ENCODE results near the gene ZC3HAV1L. TPM values are rescaled to one million over a fixed set of nuclear protein-coding genes. Genes with fewer than 3 reads are reported as not detected.

Gene ZC3HAV1L
- total and polyA plus RNA-seq, 2 of the 8 experiments (the other 6 are each of a cell fraction or from before 2014, with no cell fraction given), result 5.2 to 7.0 TPM

DNA sequence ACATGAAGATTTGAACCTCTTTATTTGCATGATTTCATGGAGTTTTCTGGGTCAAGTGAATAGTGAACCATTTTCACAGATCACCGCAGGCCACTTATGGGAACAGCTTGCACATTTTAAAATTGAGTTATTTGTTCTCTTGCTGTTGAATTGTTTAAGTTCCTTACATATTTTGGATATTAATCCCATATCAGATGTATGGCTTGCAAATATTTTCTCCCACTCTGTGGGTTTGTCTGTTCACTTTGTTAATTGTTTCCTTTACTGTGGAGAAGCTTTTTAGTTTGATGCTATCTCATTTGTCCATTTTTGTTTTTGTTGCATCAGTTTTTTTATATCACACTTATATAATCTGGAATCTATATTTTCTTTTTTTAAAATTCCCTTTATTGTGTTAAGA lies 14.1 kb upstream of the ZC3HAV1L start:
- WGBS, 2 experiments (ENCODE audit: extremely low coverage in 1 of 2, insufficient coverage in 1 of 2, insufficient read length in 1 of 2, insufficient replicate concordance in 2 of 2, low coverage in 1 of 2, low lambda C conversion rate in 2 of 2, missing lambda C conversion rate in 1 of 2), result 93% methylated on average over 1 of the region's 1 CpG; no CpG with 5 or more reads in 1 of the 2 experiments

More for the DNA sequence above, 14.1 kb upstream of the ZC3HAV1L start:
- FAIRE-seq, result no peak
- no peak overlapping the region for H3K4me2 ChIP-seq (ENCODE audit: insufficient read depth in 1 of 2, low read depth in 2 of 2, low read length in 2 of 2)
- H3K9me3 ChIP-seq (ENCODE audit: insufficient read depth in 2 of 2, low read depth in 1 of 2, low read length in 1 of 2), result no peaks in the 10 kb centered on the region
- TF ChIP-seq CHD1 (IDR thresholded peaks at IDR 0.05; ENCODE audit: low read depth, low read length) (no peak), NANOG (IDR thresholded peaks at IDR 0.05; ENCODE audit: insufficient read depth, low read depth, low read length, poor library complexity, severe bottlenecking) (no peak), RAD21 (IDR thresholded peaks at IDR 0.05 in 1 of 2, conservative IDR thresholded peaks at IDR 0.05 in 1 of 2; ENCODE audit: low read depth in 2 of 2, low read length in 2 of 2) (no peak), GTF2F1 (IDR thresholded peaks at IDR 0.05; ENCODE audit: borderline replicate concordance, low read depth, low read length) (no peak), SAP30 (IDR thresholded peaks at IDR 0.05; ENCODE audit: insufficient read depth, insufficient replicate concordance, low read length) (no peak), SRF (IDR thresholded peaks at IDR 0.05; ENCODE audit: low read depth, low read length) (no peak), TEAD4 (IDR thresholded peaks at IDR 0.05; ENCODE audit: low read depth, low read length) (no peak), POLR2AphosphoS5 (IDR thresholded peaks at IDR 0.05; ENCODE audit: low read depth, low read length) (no peak)
- peaks cover 0 to 26% (median 6%) of the 10 kb centered on the region in 4 experiments; a peak in 4 of 8 replicates for H3K36me3 ChIP-seq (ENCODE audit: control insufficient read depth in 2 of 4, insufficient read depth in 4 of 4, low read length in 3 of 4)
- H2BK5ac ChIP-seq (ENCODE audit: low read depth, low read length), result no peak overlapping the region
- H3K27ac ChIP-seq (ENCODE audit: low read depth, low read length), result no peak overlapping the region
- H3K4me1 ChIP-seq (replicated peaks in 1 of 4; ENCODE audit: control insufficient read depth in 3 of 4, insufficient read depth in 4 of 4, low read length in 3 of 4), result no peaks in the 10 kb centered on the region; a peak in 1 of 7 replicates
- no peaks in the 10 kb centered on the region for H3K79me1 ChIP-seq (ENCODE audit: low read depth, low read length)
- no peak overlapping the region for H3K4me3 ChIP-seq (ENCODE audit: extremely low read depth in 1 of 4, insufficient read depth in 2 of 4, low read depth in 3 of 4, low read length in 4 of 4)
- DNase-seq (ENCODE audit: low read depth in 1 of 2, low spot score in 2 of 2), result no peak
- H3K56ac ChIP-seq (replicated peaks; ENCODE audit: insufficient read length, low read depth, low read length), result no peak overlapping the region
- no peak overlapping the region for H3K4ac ChIP-seq (replicated peaks; ENCODE audit: insufficient read length, low read depth, low read length)
- H3K23me2 ChIP-seq (ENCODE audit: low read depth, low read length), result no peaks in the 10 kb centered on the region
- H2BK15ac ChIP-seq (ENCODE audit: low read length), result no peak overlapping the region
- no peak overlapping the region for H2BK20ac ChIP-seq (ENCODE audit: low read length)
- H2BK12ac ChIP-seq (ENCODE audit: low read depth, low read length), result no peak overlapping the region
- H3K9ac ChIP-seq (replicated peaks in 1 of 4; ENCODE audit: extremely low read depth in 1 of 4, low read depth in 3 of 4, low read length in 3 of 4), result no peak overlapping the region
- no peak overlapping the region for H4K5ac ChIP-seq (ENCODE audit: insufficient read length, low read depth, low read length)
- H3K23ac ChIP-seq (ENCODE audit: insufficient read length), result no peak overlapping the region
- no peak overlapping the region for H2AK5ac ChIP-seq (ENCODE audit: low read depth, low read length)
- no peaks in the 10 kb centered on the region for H3K27me3 ChIP-seq (replicated peaks in 1 of 4; ENCODE audit: control insufficient read depth in 3 of 4, extremely low read depth in 1 of 4, insufficient read depth in 3 of 4, low read length in 3 of 4)
- ChIA-PET POLR2A (ENCODE audit: partially characterized antibody) (interaction anchor here (0.6 to 1.1 kb wide), 2 partner anchors 15 to 37 kb away, joined by 3 to 4 read pairs; no protein-coding TSS in a partner anchor), CTCF (ENCODE audit: partially characterized antibody) (interaction anchor here (1.7 to 2.4 kb wide), 2 partner anchors 10 to 25 kb away, joined by 4 to 9 read pairs; no protein-coding TSS in a partner anchor)
- no peaks in the 10 kb centered on the region for H4K20me1 ChIP-seq (replicated peaks in 1 of 2; ENCODE audit: control insufficient read depth in 1 of 2, insufficient read depth in 2 of 2, low read length in 2 of 2)
- H4K91ac ChIP-seq (replicated peaks; ENCODE audit: insufficient read length, low read length), result no peak overlapping the region
- no peak overlapping the region for H4K8ac ChIP-seq (ENCODE audit: extremely low read depth, insufficient read depth, low read length)
- no peak overlapping the region for H3K14ac ChIP-seq (ENCODE audit: insufficient read length)
- no peak overlapping the region for H3K18ac ChIP-seq (ENCODE audit: extremely low read depth, low read length)
- H2AFZ ChIP-seq (ENCODE audit: low read length), result no peak overlapping the region
- no peak overlapping the region for H2BK120ac ChIP-seq (replicated peaks; ENCODE audit: low read depth, low read length)
- no peaks in the 10 kb centered on the region for H3K79me2 ChIP-seq (ENCODE audit: control insufficient read depth in 1 of 2, insufficient read depth in 2 of 2, low read length in 2 of 2)
